ENCODE data around the gene CTSD. TPM values are rescaled to one million over a fixed set of nuclear protein-coding genes. Genes with fewer than 3 reads are reported as not detected.

The CTSD gene
- polyA plus RNA-seq, 1 donor from 2014 or later: 30.5 TPM

- H3F3A ChIP-seq (ENCODE audit: insufficient read depth, low read length, poor library complexity, severe bottlenecking): no peaks in the 10 kb centered on the region
- no peaks in the 10 kb centered on the region for H4K20me1 ChIP-seq (ENCODE audit: insufficient read depth)
- H2AFZ ChIP-seq (ENCODE audit: low read depth, low read length): no peak overlapping the region
- H3K9me2 ChIP-seq (ENCODE audit: insufficient read depth, low read length): no peaks in the 10 kb centered on the region
- no peaks in the 10 kb centered on the region for H3K36me3 ChIP-seq (ENCODE audit: insufficient read depth, low read length)
- H3K27ac ChIP-seq (ENCODE audit: low read length): no peak overlapping the region
- no peak overlapping the region for H3K9ac ChIP-seq (ENCODE audit: low read length)
- TF ChIP-seq TAF1 (IDR thresholded peaks at IDR 0.05; ENCODE audit: low read depth) (no peak), RAD21 (conservative IDR thresholded peaks at IDR 0.05) (no peak), CTCF (IDR thresholded peaks at IDR 0.05; ENCODE audit: poor library complexity, severe bottlenecking) (no peak), MXI1 (conservative IDR thresholded peaks at IDR 0.05; ENCODE audit: poor library complexity, severe bottlenecking) (no peak), SMC3 (conservative IDR thresholded peaks at IDR 0.05; ENCODE audit: poor library complexity) (no peak), POLR2AphosphoS5 (IDR thresholded peaks at IDR 0.05) (no peak), EZH2 (IDR thresholded peaks at IDR 0.05; ENCODE audit: borderline replicate concordance, insufficient read depth, low read length, poor library complexity, severe bottlenecking) (no peak), EP300 (conservative IDR thresholded peaks at IDR 0.05; ENCODE audit: poor library complexity, severe bottlenecking) (no peak)
- H3K4me3 ChIP-seq (ENCODE audit: low read length): no peak overlapping the region
- no peaks in the 10 kb centered on the region for H3K27me3 ChIP-seq (ENCODE audit: insufficient read depth, low read depth, low read length)
- no peak overlapping the region for H3K4me2 ChIP-seq (ENCODE audit: low read length)
- H3K9me3 ChIP-seq (ENCODE audit: low read length): peaks cover 3% of the 10 kb centered on the region
- H3K79me2 ChIP-seq (replicated peaks; ENCODE audit: insufficient read depth, low read length): no peaks in the 10 kb centered on the region
These were observed 47.0 kb upstream of the CTSD start for GRCh38 chr11:1810761-1811160.

DNA sequence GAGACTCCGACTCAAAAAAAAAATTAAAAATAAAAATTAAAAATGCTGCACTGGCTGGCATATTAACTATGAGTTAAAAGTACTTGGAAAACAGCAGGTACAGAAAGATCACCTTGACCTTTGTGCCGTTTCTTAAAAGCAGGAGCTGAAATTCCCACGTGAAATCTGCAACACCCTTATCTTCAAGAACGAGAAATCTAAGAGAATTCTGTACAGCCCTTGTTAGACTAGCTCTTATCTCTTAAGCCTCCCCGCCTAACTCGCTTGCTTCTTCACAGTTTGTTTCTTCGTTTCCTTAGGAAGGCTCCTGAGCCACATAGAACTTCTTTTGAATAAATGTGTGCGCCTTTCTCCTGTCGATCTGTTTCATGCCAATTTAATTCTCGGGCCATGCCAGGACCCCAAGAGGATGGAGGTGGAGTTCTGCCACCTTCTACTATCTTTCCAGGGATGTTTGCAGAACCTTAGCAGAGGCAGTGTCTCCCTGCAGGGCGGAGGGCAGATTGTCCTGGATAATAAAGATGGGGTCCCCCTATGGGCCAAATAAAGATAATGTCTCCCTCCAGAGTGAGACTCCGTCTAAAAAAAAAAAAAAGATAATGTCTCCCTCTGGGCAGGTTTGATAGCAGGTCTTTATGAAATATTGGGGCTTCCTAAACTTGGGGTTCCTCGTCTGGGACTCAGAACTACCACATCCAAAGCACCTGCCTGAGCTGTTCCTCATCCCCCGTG is 43.7 kb upstream of the CTSD start:
- no peak overlapping the region for H3K4me3 ChIP-seq (ENCODE audit: low read length)
- no peak overlapping the region for H3K9ac ChIP-seq (ENCODE audit: low read length)
- H3K27ac ChIP-seq (ENCODE audit: low read length): no peak overlapping the region
- H3K9me2 ChIP-seq (ENCODE audit: insufficient read depth, low read length): no peaks in the 10 kb centered on the region
- peaks cover 3% of the 10 kb centered on the region for H3K9me3 ChIP-seq (ENCODE audit: low read length)
- H4K20me1 ChIP-seq (ENCODE audit: insufficient read depth): no peaks in the 10 kb centered on the region
- no peaks in the 10 kb centered on the region for H3K27me3 ChIP-seq (ENCODE audit: insufficient read depth, low read depth, low read length)
- TF ChIP-seq EZH2 (IDR thresholded peaks at IDR 0.05; ENCODE audit: borderline replicate concordance, insufficient read depth, low read length, poor library complexity, severe bottlenecking): no peak
- TF ChIP-seq EP300 (conservative IDR thresholded peaks at IDR 0.05; ENCODE audit: poor library complexity, severe bottlenecking): no peak
- TF ChIP-seq TAF1 (IDR thresholded peaks at IDR 0.05; ENCODE audit: low read depth): no peak
- no peak for TF ChIP-seq RAD21 (conservative IDR thresholded peaks at IDR 0.05)
- no peak for TF ChIP-seq CTCF (IDR thresholded peaks at IDR 0.05; ENCODE audit: poor library complexity, severe bottlenecking)
- no peak for TF ChIP-seq SMC3 (conservative IDR thresholded peaks at IDR 0.05; ENCODE audit: poor library complexity)
- TF ChIP-seq POLR2AphosphoS5 (IDR thresholded peaks at IDR 0.05): no peak
- TF ChIP-seq, protein P1, sequence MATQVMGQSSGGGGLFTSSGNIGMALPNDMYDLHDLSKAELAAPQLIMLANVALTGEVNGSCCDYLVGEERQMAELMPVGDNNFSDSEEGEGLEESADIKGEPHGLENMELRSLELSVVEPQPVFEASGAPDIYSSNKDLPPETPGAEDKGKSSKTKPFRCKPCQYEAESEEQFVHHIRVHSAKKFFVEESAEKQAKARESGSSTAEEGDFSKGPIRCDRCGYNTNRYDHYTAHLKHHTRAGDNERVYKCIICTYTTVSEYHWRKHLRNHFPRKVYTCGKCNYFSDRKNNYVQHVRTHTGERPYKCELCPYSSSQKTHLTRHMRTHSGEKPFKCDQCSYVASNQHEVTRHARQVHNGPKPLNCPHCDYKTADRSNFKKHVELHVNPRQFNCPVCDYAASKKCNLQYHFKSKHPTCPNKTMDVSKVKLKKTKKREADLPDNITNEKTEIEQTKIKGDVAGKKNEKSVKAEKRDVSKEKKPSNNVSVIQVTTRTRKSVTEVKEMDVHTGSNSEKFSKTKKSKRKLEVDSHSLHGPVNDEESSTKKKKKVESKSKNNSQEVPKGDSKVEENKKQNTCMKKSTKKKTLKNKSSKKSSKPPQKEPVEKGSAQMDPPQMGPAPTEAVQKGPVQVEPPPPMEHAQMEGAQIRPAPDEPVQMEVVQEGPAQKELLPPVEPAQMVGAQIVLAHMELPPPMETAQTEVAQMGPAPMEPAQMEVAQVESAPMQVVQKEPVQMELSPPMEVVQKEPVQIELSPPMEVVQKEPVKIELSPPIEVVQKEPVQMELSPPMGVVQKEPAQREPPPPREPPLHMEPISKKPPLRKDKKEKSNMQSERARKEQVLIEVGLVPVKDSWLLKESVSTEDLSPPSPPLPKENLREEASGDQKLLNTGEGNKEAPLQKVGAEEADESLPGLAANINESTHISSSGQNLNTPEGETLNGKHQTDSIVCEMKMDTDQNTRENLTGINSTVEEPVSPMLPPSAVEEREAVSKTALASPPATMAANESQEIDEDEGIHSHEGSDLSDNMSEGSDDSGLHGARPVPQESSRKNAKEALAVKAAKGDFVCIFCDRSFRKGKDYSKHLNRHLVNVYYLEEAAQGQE (IDR thresholded peaks at IDR 0.05; ENCODE audit: borderline replicate concordance): no peak
- TF ChIP-seq MXI1 (conservative IDR thresholded peaks at IDR 0.05; ENCODE audit: poor library complexity, severe bottlenecking): no peak
- no peak overlapping the region for H3K4me2 ChIP-seq (ENCODE audit: low read length)
- H3K79me2 ChIP-seq (replicated peaks; ENCODE audit: insufficient read depth, low read length): no peaks in the 10 kb centered on the region
- H3K36me3 ChIP-seq (ENCODE audit: insufficient read depth, low read length): no peaks in the 10 kb centered on the region
- no peak overlapping the region for H2AFZ ChIP-seq (ENCODE audit: low read depth, low read length)
- H3F3A ChIP-seq (ENCODE audit: insufficient read depth, low read length, poor library complexity, severe bottlenecking): no peaks in the 10 kb centered on the region

All from neural cell (in vitro differentiated cells).